Neural cell (in vitro differentiated cells): ENCODE data around the gene TFPI. TPM values are rescaled to one million over a fixed set of nuclear protein-coding genes. Genes with fewer than 3 reads are reported as not detected.

Experiments used
- H2AFZ ChIP-seq: fragments of 200-600, 300-800 bp; sonication (generic), shearing (Covaris generic); 2 replicates; pipeline ENCODE4 v1.6.0; 2014; ENCODE audit warnings: low read depth, mild to moderate bottlenecking, antibody characterized with exemption, low read length, moderate library complexity
- H3F3A ChIP-seq: fragments of 200-600 bp; shearing (Covaris generic); 2 replicates; pipeline ENCODE4 v1.6.1; 2016; ENCODE audit warnings: mild to moderate bottlenecking, moderate library complexity, mixed read lengths, antibody characterized with exemption, low read length; ENCODE audit not compliant: insufficient read depth, poor library complexity, severe bottlenecking
- H3K27ac ChIP-seq: fragments of 200-600, 300-800 bp; sonication (generic), shearing (Covaris generic); 2 replicates; pipeline ENCODE4 v1.5.1; 2014; ENCODE audit warnings: mild to moderate bottlenecking, low read length, moderate library complexity
- H3K27me3 ChIP-seq: fragments of 300-800, 200-600 bp; sonication (generic), shearing (Covaris generic); 2 replicates; pipeline ENCODE4 v1.6.0; 2014; ENCODE audit warnings: mild to moderate bottlenecking, low read depth, low read length, moderate library complexity; ENCODE audit not compliant: insufficient read depth
- H3K36me3 ChIP-seq: fragments of 300-800, 200-600 bp; sonication (generic), shearing (Covaris generic); 2 replicates; pipeline ENCODE4 v1.5.1; 2014; ENCODE audit warnings: mild to moderate bottlenecking, antibody characterized with exemption, low read length, moderate library complexity; ENCODE audit not compliant: insufficient read depth
- H3K4me2 ChIP-seq: fragments of 300-800, 200-600 bp; sonication (generic), shearing (Covaris generic); 2 replicates; pipeline ENCODE4 v1.6.0; 2014; ENCODE audit warnings: mild to moderate bottlenecking, low read length
- H3K4me3 ChIP-seq: fragments of 300-800, 200-600 bp; sonication (generic), shearing (Covaris generic); 2 replicates; pipeline ENCODE4 v1.5.1; 2014; ENCODE audit warnings: mild to moderate bottlenecking, low read length, moderate library complexity
- H3K79me2 ChIP-seq: fragments of 200-600 bp; shearing (Covaris generic); replicated peaks from 2 replicates; pipeline ENCODE4 v1.6.0; 2014; ENCODE audit warnings: mild to moderate bottlenecking, low read length, moderate library complexity; ENCODE audit not compliant: insufficient read depth
- H3K9ac ChIP-seq: fragments of 300-800, 200-600 bp; sonication (generic), shearing (Covaris generic); 2 replicates; pipeline ENCODE4 v1.6.1; 2016; ENCODE audit warnings: mild to moderate bottlenecking, low read length, mixed read lengths
- H3K9me2 ChIP-seq: fragments of 200-600 bp; shearing (Covaris generic); 2 replicates; pipeline ENCODE4 v1.6.1; 2016; ENCODE audit warnings: mild to moderate bottlenecking, low read length, mixed read lengths; ENCODE audit not compliant: insufficient read depth
- H3K9me3 ChIP-seq: fragments of 200-600, 300-800 bp; sonication (generic), shearing (Covaris generic); 2 replicates; pipeline ENCODE4 v1.6.1; 2016; ENCODE audit warnings: mild to moderate bottlenecking, mixed run types, low read length, moderate library complexity, mixed read lengths
- H4K20me1 ChIP-seq: fragments of 200-600 bp; shearing (Covaris generic); 2 replicates; pipeline ENCODE4 v1.6.1; 2016; ENCODE audit warnings: mild to moderate bottlenecking, mixed run types; ENCODE audit not compliant: insufficient read depth
- CTCF ChIP-seq: fragments of 450-650 bp; IDR thresholded peaks from 2 replicates; pipeline ENCODE4 v1.5.1; 2014; ENCODE audit warnings: antibody characterized with exemption, mild to moderate bottlenecking, moderate library complexity; ENCODE audit not compliant: poor library complexity, severe bottlenecking
- EP300 ChIP-seq: fragments of 450-650 bp; conservative IDR thresholded peaks from 2 replicates; pipeline ENCODE4 v1.6.1; 2014; ENCODE audit warnings: antibody characterized with exemption, mild to moderate bottlenecking, moderate library complexity; ENCODE audit not compliant: poor library complexity, severe bottlenecking
- EZH2 ChIP-seq: fragments of 200-600, 300-800 bp; shearing (Covaris generic), sonication (generic); IDR thresholded peaks from 2 replicates; pipeline ENCODE4 v1.6.1; 2014; ENCODE audit warnings: antibody characterized with exemption, low read length, borderline replicate concordance, mild to moderate bottlenecking; ENCODE audit not compliant: insufficient read depth, poor library complexity, severe bottlenecking
- MXI1 ChIP-seq: fragments of 450-650 bp; conservative IDR thresholded peaks from 2 replicates; pipeline ENCODE4 v1.6.1; 2014; ENCODE audit warnings: antibody characterized with exemption, mild to moderate bottlenecking; ENCODE audit not compliant: poor library complexity, severe bottlenecking
- POLR2AphosphoS5 ChIP-seq: IDR thresholded peaks from 2 replicates; pipeline ENCODE4 v1.6.1; 2012
- RAD21 ChIP-seq: fragments of 450-650 bp; conservative IDR thresholded peaks from 2 replicates; pipeline ENCODE4 v1.6.1; 2014; ENCODE audit warnings: antibody characterized with exemption, mild to moderate bottlenecking, moderate library complexity
- SMC3 ChIP-seq: fragments of 450-650 bp; conservative IDR thresholded peaks from 2 replicates; pipeline ENCODE4 v1.6.1; 2014; ENCODE audit warnings: antibody characterized with exemption, mild to moderate bottlenecking, moderate library complexity; ENCODE audit not compliant: poor library complexity
- TAF1 ChIP-seq: IDR thresholded peaks from 2 replicates; pipeline ENCODE4 v1.6.1; 2012; ENCODE audit warnings: low read depth
- polyA plus RNA-seq: library from polyadenylated mRNA; depleted of rRNA; stranded (reverse); fragments of >200 nt; gene quantifications from 2 replicates; pipeline ENCODE4 v1.2.3, GENCODE V29; 2014

TFPI gene
- polyA plus RNA-seq, 1 donor from 2014 or later: 0.51 TPM

GRCh38 chr2:187526792-187527191 is 27.4 kb downstream of the TFPI start:
- Histone ChIP-seq H3K27ac (no peak overlapping the region), H3K79me2 (no peaks in the 10 kb centered on the region), H2AFZ (no peak overlapping the region), H4K20me1 (no peaks in the 10 kb centered on the region), H3K9ac (no peak overlapping the region), H3K27me3 (no peaks in the 10 kb centered on the region), H3K36me3 (no peaks in the 10 kb centered on the region), H3K4me3 (no peak overlapping the region), H3K4me2 (no peak overlapping the region), H3K9me2 (no peaks in the 10 kb centered on the region), H3F3A (no peaks in the 10 kb centered on the region), H3K9me3 (no peaks in the 10 kb centered on the region)
- TF ChIP-seq CTCF (no peak), EP300 (no peak), MXI1 (no peak), TAF1 (no peak)

DNA sequence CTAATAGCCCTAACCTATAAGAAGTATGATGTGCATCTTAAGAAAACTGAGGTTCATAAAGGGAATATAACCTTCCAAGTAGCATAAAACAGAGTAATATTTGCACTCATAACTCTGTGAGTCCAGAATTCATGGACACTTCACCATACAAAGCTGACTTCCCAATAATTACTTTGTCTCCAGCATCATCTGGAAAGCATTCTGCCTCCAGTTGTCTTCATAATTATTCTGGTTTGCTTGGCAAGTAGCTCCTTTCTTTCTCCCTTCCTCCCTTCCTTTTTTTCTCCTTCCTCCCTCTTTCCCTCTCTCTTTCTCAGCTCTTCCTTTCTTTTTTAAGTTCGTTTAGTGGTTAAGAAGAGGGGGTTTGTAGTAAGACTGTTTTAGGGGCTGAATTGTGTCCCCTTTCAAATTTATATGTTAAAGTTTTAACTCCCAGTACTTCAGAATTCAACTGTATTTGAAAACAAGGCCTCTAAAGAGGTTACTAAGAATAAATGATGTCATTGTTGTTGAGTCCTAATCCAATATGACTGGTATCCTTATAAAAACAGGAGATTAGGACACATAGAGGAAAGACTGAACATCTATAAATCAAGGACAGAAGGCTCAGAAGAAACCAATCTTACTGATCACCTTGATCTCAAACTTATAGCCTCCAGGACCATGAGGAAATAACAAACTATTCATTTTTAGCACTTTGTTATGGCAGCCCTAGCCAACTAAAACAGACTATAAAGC is 28.9 kb downstream of the TFPI start:
- Histone ChIP-seq H4K20me1 (no peaks in the 10 kb centered on the region), H3K9me3 (no peaks in the 10 kb centered on the region), H3K27ac (no peak overlapping the region), H3K9me2 (no peaks in the 10 kb centered on the region), H2AFZ (no peak overlapping the region), H3K4me2 (no peak overlapping the region), H3K9ac (no peak overlapping the region), H3K79me2 (no peaks in the 10 kb centered on the region), H3K36me3 (no peaks in the 10 kb centered on the region), H3K4me3 (no peak overlapping the region), H3F3A (no peaks in the 10 kb centered on the region), H3K27me3 (no peaks in the 10 kb centered on the region)
- no peak for TF ChIP-seq CTCF
- TF ChIP-seq RAD21: no peak
- no peak for TF ChIP-seq TAF1
- no peak for TF ChIP-seq POLR2AphosphoS5

DNA sequence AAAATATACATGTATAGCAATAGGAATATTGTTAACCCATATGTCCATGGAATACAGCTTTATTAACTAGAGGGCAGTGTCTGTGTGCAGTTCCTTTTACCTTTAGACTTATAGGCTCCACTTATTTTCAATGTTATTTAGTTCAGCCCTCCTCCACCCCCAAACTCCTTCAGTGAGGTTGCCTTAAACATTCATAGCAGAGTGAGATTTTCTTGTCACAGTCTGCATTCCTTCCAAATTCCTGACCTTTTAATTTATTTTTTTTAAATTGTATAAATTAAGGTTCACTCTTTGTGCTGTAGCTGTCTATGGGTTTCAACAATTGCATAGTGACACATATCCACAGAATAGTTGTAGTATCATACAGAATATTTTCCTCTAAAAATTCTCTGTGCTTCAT is 30.9 kb downstream of the TFPI start:
- no peak overlapping the region for H2AFZ ChIP-seq
- H3K79me2 ChIP-seq: no peaks in the 10 kb centered on the region
- H3K9me2 ChIP-seq: no peaks in the 10 kb centered on the region
- H3K9ac ChIP-seq: no peak overlapping the region
- no peak overlapping the region for H3K4me3 ChIP-seq
- H3K36me3 ChIP-seq: no peaks in the 10 kb centered on the region
- no peaks in the 10 kb centered on the region for H3F3A ChIP-seq
- H3K27ac ChIP-seq: no peak overlapping the region
- H3K4me2 ChIP-seq: no peak overlapping the region
- TF ChIP-seq EP300: no peak
- no peak for TF ChIP-seq POLR2AphosphoS5
- no peak for TF ChIP-seq SMC3
- TF ChIP-seq EZH2: no peak
- no peaks in the 10 kb centered on the region for H4K20me1 ChIP-seq
- no peaks in the 10 kb centered on the region for H3K27me3 ChIP-seq
- no peaks in the 10 kb centered on the region for H3K9me3 ChIP-seq
